Measurements from ENCODE around the gene RPL18A.

RPL18A gene

GRCh38 chr19:17821190-17821589 lies 38.5 kb upstream of the RPL18A start, which contains the start of gene INSL3:
Gene INSL3, minus strand, starts transcription at chr19:17821519. Its CDS starts 13 bp downstream, at chr19:17821506.
- Mint-ChIP-seq H3K27me3 (ENCODE audit: low read depth) (peaks cover 4% of the 10 kb centered on the region), H3K9me3 (no peaks in the 10 kb centered on the region), H3K4me1 (no peaks in the 10 kb centered on the region), H3K36me3 (ENCODE audit: low read depth) (no peaks in the 10 kb centered on the region), H3K27ac (no peak within 1 kb of the TSS), H3K4me3 (no peak within 1 kb of the TSS)
- no peak for TF ChIP-seq CTCF (IDR thresholded peaks at IDR 0.05; ENCODE audit: unreplicated experiment in 3 of 3)

- H3K27ac Mint-ChIP-seq = no peak overlapping the region
- no peak overlapping the region for H3K4me3 Mint-ChIP-seq
- H3K9me3 Mint-ChIP-seq = no peaks in the 10 kb centered on the region
- no peaks in the 10 kb centered on the region for H3K36me3 Mint-ChIP-seq (ENCODE audit: low read depth)
- TF ChIP-seq CTCF (IDR thresholded peaks at IDR 0.05; ENCODE audit: unreplicated experiment in 3 of 3) = no peak
- peaks cover 8% of the 10 kb centered on the region for H3K27me3 Mint-ChIP-seq (ENCODE audit: low read depth)
- no peaks in the 10 kb centered on the region for H3K4me1 Mint-ChIP-seq
Measured at GRCh38 chr19:17824339-17824738, 35.4 kb upstream of the RPL18A start.

GRCh38 chr19:17826508-17827056 lies 33.1 kb upstream of the RPL18A start:
- no peaks in the 10 kb centered on the region for H3K36me3 Mint-ChIP-seq (ENCODE audit: low read depth)
- H3K4me1 Mint-ChIP-seq = no peaks in the 10 kb centered on the region

GRCh38 chr19:17829855-17830566 lies 29.7 kb upstream of the RPL18A start:
- Mint-ChIP-seq H3K27me3 (ENCODE audit: low read depth) (peaks cover 23% of the 10 kb centered on the region), H3K27ac (peak overlapping the region in 2 of 3 experiments; percentile 65 to 89), H3K9me3 (no peaks in the 10 kb centered on the region), H3K4me1 (no peaks in the 10 kb centered on the region), H3K4me3 (peak overlapping the region; percentile 82 to 88 (median 86)), H3K36me3 (ENCODE audit: low read depth) (no peaks in the 10 kb centered on the region)
- no peak for TF ChIP-seq CTCF (IDR thresholded peaks at IDR 0.05; ENCODE audit: unreplicated experiment in 3 of 3)

More at GRCh38 chr19:17826508-17827056, 33.1 kb upstream of the RPL18A start:
- Mint-ChIP-seq H3K27ac (no peak overlapping the region), H3K27me3 (ENCODE audit: low read depth) (peaks cover 20% of the 10 kb centered on the region), H3K4me3 (no peak overlapping the region), H3K9me3 (no peaks in the 10 kb centered on the region)
- TF ChIP-seq CTCF (IDR thresholded peaks at IDR 0.05; ENCODE audit: unreplicated experiment in 3 of 3) = no peak

GRCh38 chr19:17830567-17831418 lies 28.9 kb upstream of the RPL18A start:
- Mint-ChIP-seq H3K27ac (peak overlapping the region in 2 of 3 experiments; percentile 65 to 89), H3K27me3 (ENCODE audit: low read depth) (peaks cover 30% of the 10 kb centered on the region), H3K4me3 (peak overlapping the region; percentile 82 to 88 (median 86)), H3K36me3 (ENCODE audit: low read depth) (no peaks in the 10 kb centered on the region), H3K4me1 (no peaks in the 10 kb centered on the region), H3K9me3 (no peaks in the 10 kb centered on the region)
- no peak for TF ChIP-seq CTCF (IDR thresholded peaks at IDR 0.05; ENCODE audit: unreplicated experiment in 3 of 3)
